ENCODE measurements around the gene GPC4.
A peak's percentile ranks its signal among the peaks of the same experiment; 100 is the strongest.

The GPC4 gene

GRCh38 chrX:133415276-133416105 is at the start of gene GPC4:
Gene GPC4 (minus strand): TSS chrX:133415489. CDS start chrX:133414965, 524 bp downstream.
- no peak for TF ChIP-seq CTCF (conservative IDR thresholded peaks at IDR 0.05)
- H3K27ac ChIP-seq, result no peak within 1 kb of the TSS; the same call in 1 of the 2 replicates

- H3K27ac ChIP-seq, result no peak overlapping the region
- TF ChIP-seq CTCF (conservative IDR thresholded peaks at IDR 0.05), result no peak
These were observed 45.9 kb upstream of the GPC4 start for GRCh38 chrX:133461231-133461630.

- no peak overlapping the region for H3K27ac ChIP-seq
- TF ChIP-seq CTCF (conservative IDR thresholded peaks at IDR 0.05), result no peak
These were observed 39.6 kb upstream of the GPC4 start for GRCh38 chrX:133454924-133455323.

GRCh38 chrX:133454491-133454914 is 39.2 kb upstream of the GPC4 start:
- TF ChIP-seq CTCF (conservative IDR thresholded peaks at IDR 0.05), result no peak
- no peak overlapping the region for H3K27ac ChIP-seq

- H3K27ac ChIP-seq, result no peak overlapping the region
- TF ChIP-seq CTCF (conservative IDR thresholded peaks at IDR 0.05), result no peak
These were observed 33.3 kb upstream of the GPC4 start for GRCh38 chrX:133448512-133449076.

GRCh38 chrX:133444952-133445831 is 29.9 kb upstream of the GPC4 start:
- no peak for TF ChIP-seq CTCF (conservative IDR thresholded peaks at IDR 0.05)
- peak overlapping the region; percentile 48; the same call in 1 of the 2 replicates for H3K27ac ChIP-seq

- no peak overlapping the region for H3K27ac ChIP-seq
- TF ChIP-seq CTCF (conservative IDR thresholded peaks at IDR 0.05), result no peak
These were observed 28.9 kb upstream of the GPC4 start for GRCh38 chrX:133444196-133444595.
